GM13977 (cell line): ENCODE results near the gene SPEG.

Experiments
- DNase-seq: peaks from one replicate; pipeline ENCODE4 v3.0.0; 2012; ENCODE audit warnings: low spot score
- CTCF ChIP-seq: IDR thresholded peaks from 2 replicates; pipeline ENCODE4 v1.5.1; 2012; ENCODE audit warnings: mild to moderate bottlenecking, control low read depth; ENCODE audit not compliant: insufficient read depth; ENCODE audit errors: extremely low read depth, missing control alignments
- in situ Hi-C: fragments of 300-500 bp; cut with MboI; formaldehyde crosslinking; loops from one replicate; pipeline ENCODE4 v1.12.0; 2022; ENCODE audit warnings: low sequenced_read_pairs, low pct_unique_long_range_greater_than_20kb, mixed read lengths, inconsistent platforms; ENCODE audit not compliant: unreplicated experiment

Gene SPEG

GRCh38 chr2:219423652-219424377 is 10.8 kb upstream of the SPEG start:
- DNase-seq = no peak
- TF ChIP-seq CTCF = no peak
- in situ Hi-C loops = no loop called here

GRCh38 chr2:219425238-219426067 is 9.2 kb upstream of the SPEG start:
- no peak for DNase-seq
- no peak for TF ChIP-seq CTCF
- in situ Hi-C loops = no loop called here

- TF ChIP-seq CTCF = no peak
Measured at GRCh38 chr2:219426068-219426443, 8.6 kb upstream of the SPEG start.

GRCh38 chr2:219426534-219427136 is 8.0 kb upstream of the SPEG start:
- in situ Hi-C loops = no loop called here
- TF ChIP-seq CTCF = no peak
- no peak for DNase-seq

More at GRCh38 chr2:219426068-219426443, 8.6 kb upstream of the SPEG start:
- in situ Hi-C loops = no loop called here
- no peak for DNase-seq

GRCh38 chr2:219428469-219428868 is 6.2 kb upstream of the SPEG start:
- in situ Hi-C loops = no loop called here
- TF ChIP-seq CTCF = no peak

GRCh38 chr2:219429958-219430606 is 4.6 kb upstream of the SPEG start:
- TF ChIP-seq CTCF = no peak
- no peak for DNase-seq
- in situ Hi-C loops = no loop called here

More at GRCh38 chr2:219428469-219428868, 6.2 kb upstream of the SPEG start:
- no peak for DNase-seq
